K562 (cell line): ENCODE results near the gene RYR3. TPM values are rescaled to one million over a fixed set of nuclear protein-coding genes. Genes with fewer than 3 reads are reported as not detected.

Experiments
- ATAC-seq: fragments of 200-7000 bp; cut with Tn5 transposase; 3 replicates; pipeline ENCODE4 v1.9.1; 2020; ENCODE audit warnings: moderate library complexity
- BruUV-seq: library from RNA; stranded (reverse); fragments of 400-500 nt; replicated peaks from 2 replicates; lab custom pipeline; 2021; lab: Mats Ljungman, UMichigan
- CTCF ChIA-PET: fragments of 300-600 bp; formaldehyde crosslinking; extraction: SDS; loops from one replicate; lab custom pipeline; 2021; ENCODE audit warnings: low intra/inter-chr PET ratio; lab: Yijun Ruan, JAX
- POLR2A ChIA-PET: fragments of 300-600, 350-650 bp; sonication (Branson Sonifier 250); formaldehyde crosslinking; extraction: SDS; loops from one replicate; lab custom pipeline; 2021; ENCODE audit warnings: antibody characterized with exemption, inconsistent platforms; lab: Yijun Ruan, JAX
- DNase-seq, 4 experiments: peaks; one replicate each; pipeline versions ENCODE4 v3.0.0 to v3.0.0-alpha.2; 2011 to 2018; ENCODE audit warnings: low spot score in 3 of 4, mixed read lengths in 3 of 4; ENCODE audit errors: extremely low read depth in 1 of 4
- FAIRE-seq: peaks from 2 replicates; lab custom pipeline; 2011; peaks lifted over from hg19 to GRCh38; lab: Jason Lieb, UNC
- H2AFZ ChIP-seq: 2 replicates; pipeline ENCODE4 v1.6.0; 2011; ENCODE audit warnings: low read depth, low read length, control low read depth, inconsistent platforms
- H3K27ac ChIP-seq: fragments of 200-600 bp; 3 replicates; pipeline ENCODE4 v1.8.0; 2011; ENCODE audit warnings: low read depth, mild to moderate bottlenecking, control low read depth, inconsistent platforms, low read length, moderate library complexity, mixed read lengths; ENCODE audit errors: extremely low read depth
- H3K27me3 ChIP-seq, 2 experiments: fragments of 300-600 bp in 1 of 2; 2 replicates in 1 of 2; 3 replicates in 1 of 2; pipeline versions ENCODE4 v1.6.0 to v1.8.0; 2011; ENCODE audit warnings: inconsistent platforms in 2 of 2, low read length in 2 of 2, mild to moderate bottlenecking in 1 of 2, mixed read lengths in 1 of 2, moderate library complexity in 1 of 2; ENCODE audit not compliant: control insufficient read depth in 2 of 2, insufficient read depth in 2 of 2
- H3K36me3 ChIP-seq: fragments of 300-600 bp; 3 replicates; pipeline ENCODE4 v1.8.0; 2011; ENCODE audit warnings: mild to moderate bottlenecking, low read length, inconsistent platforms; ENCODE audit not compliant: control insufficient read depth, insufficient read depth
- H3K4me1 ChIP-seq, 2 experiments: fragments of 200-600 bp in 1 of 2; replicated peaks in 1 of 2; 2 replicates in 1 of 2; 3 replicates in 1 of 2; pipeline versions ENCODE4 v1.5.1 to v1.8.0; 2011; ENCODE audit warnings: inconsistent platforms in 2 of 2, low read length in 2 of 2, mild to moderate bottlenecking in 1 of 2, mixed read lengths in 1 of 2, moderate library complexity in 1 of 2; ENCODE audit not compliant: control insufficient read depth in 2 of 2, insufficient read depth in 2 of 2
- H3K4me2 ChIP-seq: 2 replicates; pipeline ENCODE4 v1.6.1; 2011; ENCODE audit warnings: low read length, control low read depth, inconsistent platforms, mixed read lengths; ENCODE audit not compliant: insufficient read depth
- H3K4me3 ChIP-seq: fragments of 200-600 bp; sonication (generic), shearing (Covaris generic); 2 replicates; pipeline ENCODE4 v1.5.1; 2016; ENCODE audit warnings: control low read depth, inconsistent platforms
- H3K79me2 ChIP-seq: fragments of 200-600 bp; 3 replicates; pipeline ENCODE4 v1.8.0; 2011; ENCODE audit warnings: low read length, inconsistent platforms; ENCODE audit not compliant: control insufficient read depth, insufficient read depth
- H3K9ac ChIP-seq, 2 experiments: 2 replicates each; pipeline versions ENCODE4 v1.6.0 to v1.6.1; 2011; ENCODE audit warnings: low read depth in 2 of 2, low read length in 2 of 2, control low read depth in 1 of 2, inconsistent platforms in 1 of 2, mild to moderate bottlenecking in 1 of 2, mixed read lengths in 1 of 2; ENCODE audit not compliant: insufficient read depth in 1 of 2
- H3K9me1 ChIP-seq: one replicate; pipeline ENCODE4 v1.6.0; 2011; ENCODE audit warnings: inconsistent platforms, mild to moderate bottlenecking, low read length, moderate library complexity; ENCODE audit not compliant: control insufficient read depth, insufficient read depth
- H3K9me3 ChIP-seq: replicated peaks from 2 replicates; pipeline ENCODE4 v1.5.1; 2011; ENCODE audit warnings: low read depth, low read length, inconsistent platforms; ENCODE audit not compliant: control insufficient read depth, insufficient read depth
- H4K20me1 ChIP-seq: replicated peaks from 2 replicates; pipeline ENCODE4 v1.6.1; 2011; ENCODE audit warnings: low read length, inconsistent platforms, mixed read lengths; ENCODE audit not compliant: control insufficient read depth, insufficient read depth
- ADNP ChIP-seq: fragments of 200-800 bp; sonication (Bioruptor generic); IDR thresholded peaks from 2 replicates; pipeline ENCODE4 v1.6.1; 2016; ENCODE audit warnings: missing genetic modification characterization, missing compliant biosample characterization
- ELF1 ChIP-seq: fragments of 200-800 bp; sonication (Bioruptor generic); IDR thresholded peaks from 2 replicates; pipeline ENCODE4 v1.6.1; 2016; ENCODE audit warnings: missing genetic modification characterization, missing compliant biosample characterization
- ERF ChIP-seq: fragments of 450-650 bp; formaldehyde crosslinking; IDR thresholded peaks from 2 replicates; pipeline ENCODE4 v1.4.0; 2020; ENCODE audit warnings: mild to moderate bottlenecking, mixed read lengths
- ESRRB ChIP-seq: fragments of 250-450 bp; sonication (Bioruptor Pico); IDR thresholded peaks from 2 replicates; pipeline ENCODE4 v1.5.0; 2020; ENCODE audit warnings: mild to moderate bottlenecking, moderate library complexity, borderline replicate concordance
- KLF1 ChIP-seq: fragments of 450-650 bp; IDR thresholded peaks from 2 replicates; pipeline ENCODE4 v1.6.1; 2016; ENCODE audit warnings: missing genetic modification characterization, missing compliant biosample characterization
- MEF2A ChIP-seq: IDR thresholded peaks from 2 replicates; pipeline ENCODE4 v1.6.1; 2011; ENCODE audit warnings: low read depth, mild to moderate bottlenecking, low read length, moderate library complexity; ENCODE audit not compliant: control insufficient read depth
- MLX ChIP-seq, 2 experiments: fragments of 450-650 bp in 1 of 2; sonication (generic) in 1 of 2; formaldehyde crosslinking; conservative IDR thresholded peaks; 2 replicates each; pipeline versions ENCODE4 v1.4.0 to v1.8.1; 2020 to 2022; ENCODE audit warnings: mild to moderate bottlenecking in 1 of 2, missing genetic modification reagents in 1 of 2
- NR2C2 ChIP-seq, 2 experiments: fragments of 200-800 bp in 1 of 2; sonication (Bioruptor generic) in 1 of 2; sonication (generic) in 1 of 2; formaldehyde crosslinking in 1 of 2; IDR thresholded peaks; 2 replicates each; pipeline versions ENCODE4 v1.6.1 to v1.8.0; 2016 to 2022; ENCODE audit warnings: mild to moderate bottlenecking in 1 of 2, missing compliant biosample characterization in 1 of 2, missing genetic modification characterization in 1 of 2, missing genetic modification reagents in 1 of 2
- POLR2B ChIP-seq: fragments of 450-650 bp; IDR thresholded peaks from 2 replicates; pipeline ENCODE4 v1.6.1; 2018; ENCODE audit warnings: low read depth; ENCODE audit not compliant: partially characterized antibody
- POU5F1 ChIP-seq: fragments of 150-350 bp; IDR thresholded peaks from 2 replicates; pipeline ENCODE4 v1.6.1; 2014; ENCODE audit warnings: borderline replicate concordance, low read length, low read depth, mild to moderate bottlenecking; ENCODE audit not compliant: partially characterized antibody
- RCOR1 ChIP-seq, 2 experiments: IDR thresholded peaks; 2 replicates each; pipeline ENCODE4 v1.6.1; 2012; ENCODE audit warnings: low read depth in 2 of 2, low read length in 2 of 2, borderline replicate concordance in 1 of 2, improper control_type of control experiment in 1 of 2
- SRSF3 ChIP-seq: fragments of 200-400 bp; formaldehyde crosslinking; IDR thresholded peaks from 2 replicates; pipeline ENCODE4 v1.6.1; 2016; ENCODE audit warnings: mild to moderate bottlenecking, low read length, moderate library complexity; ENCODE audit not compliant: insufficient read depth
- TCF15 ChIP-seq: fragments of 250-450 bp; sonication (Bioruptor Pico); IDR thresholded peaks from 2 replicates; pipeline ENCODE4 v1.8.0; 2022; ENCODE audit warnings: moderate library complexity, mild to moderate bottlenecking, inconsistent platforms
- XRCC5 ChIP-seq: fragments of 200-400 bp; formaldehyde crosslinking; IDR thresholded peaks from 2 replicates; pipeline ENCODE4 v1.6.1; 2017; ENCODE audit warnings: low read depth, mild to moderate bottlenecking, low read length
- WGBS: fragments of 100-300 bp; shearing (Covaris generic); methylation state at CpG from one replicate; pipeline ENCODE4 v1.1.6; 2016; ENCODE audit warnings: low coverage, mixed read lengths; ENCODE audit not compliant: insufficient coverage; ENCODE audit errors: missing lambda C conversion rate; 5-methylcytosine and 5-hydroxymethylcytosine counted together
- in situ Hi-C: fragments of 300-500 bp; cut with MboI; formaldehyde crosslinking; loops from 4 replicates; pipeline ENCODE4 v1.15.0; 2018; ENCODE audit warnings: inconsistent platforms, mixed read lengths
- intact Hi-C: fragments of 100-400 bp; cut with micrococcal nuclease; formaldehyde crosslinking; loops from 2 replicates; pipeline ENCODE4 v1.14.2; 2022
- polyA plus RNA-seq, 8 experiments: library from polyadenylated mRNA; depleted of rRNA in 4 of 8; stranded (reverse) in 5 of 8; unstranded in 3 of 8; fragments of >200 nt; fragmentation: Nextera tagmentation in 2 of 8; fragmentation: Illumina TruSeq in 1 of 8; extraction: Ambion mirVana in 2 of 8; extraction: Trizol in 1 of 8; gene quantifications; 2 replicates each; pipeline versions ENCODE4 v1.2.1 to v1.2.3, GENCODE V29; 2011 to 2014; ENCODE audit warnings: inconsistent platforms in 1 of 8, missing spikeins in 1 of 8
- total RNA-seq, 7 experiments: library from RNA; depleted of rRNA in 6 of 7; stranded (reverse); fragments of >200 nt in 6 of 7; fragmentation: Illumina TruSeq in 2 of 7; extraction: Trizol in 2 of 7; gene quantifications; 2 replicates each; pipeline versions ENCODE4 v1.2.1 to v1.2.3, GENCODE V29; 2011 to 2021; ENCODE audit warnings: low replicate concordance in 1 of 7
- TF ChIP-seq, protein P1 (sequence below): IDR thresholded peaks from 3 replicates; pipeline ENCODE4 v1.6.1; 2011; ENCODE audit warnings: borderline replicate concordance, mild to moderate bottlenecking, moderate library complexity; ENCODE audit not compliant: insufficient read length; ENCODE audit errors: extremely low read depth

The RYR3 gene
- total and polyA plus RNA-seq, 9 of the 15 experiments (the other 6 are each of a cell fraction or from before 2014, with no cell fraction given), result 0.04 TPM; not detected in 8

- CTCF ChIA-PET, result no interaction called here
- Histone ChIP-seq H3K9ac (no peak overlapping the region), H3K27ac (no peak overlapping the region), H3K79me2 (no peaks in the 10 kb centered on the region), H3K4me2 (no peak overlapping the region), H3K4me3 (no peak overlapping the region), H3K27me3 (peaks cover 0 to 4% of the 10 kb centered on the region in 2 experiments; a peak in 3 of 5 replicates), H2AFZ (no peak overlapping the region), H3K36me3 (no peaks in the 10 kb centered on the region), H3K9me3 (no peaks in the 10 kb centered on the region), H4K20me1 (no peaks in the 10 kb centered on the region), H3K4me1 (no peaks in the 10 kb centered on the region), H3K9me1 (no peaks in the 10 kb centered on the region)
- POLR2A ChIA-PET, result no interaction called here
- FAIRE-seq (no peak), DNase-seq (no peak), ATAC-seq (no peak)
- 3% methylated on average over 2 of the region's 2 CpGs for WGBS
- BruUV-seq, result no TSS peak
- TF ChIP-seq MLX (CRISPR knock-in tag; conservative IDR thresholded peaks at IDR 0.05), result no peak
- TF ChIP-seq ADNP (tag), result no peak
- no peak for TF ChIP-seq RCOR1 (IDR thresholded peaks at IDR 0.05; ENCODE audit: borderline replicate concordance in 1 of 2, low read depth in 2 of 2, low read length in 2 of 2)
- TF ChIP-seq, protein P1, sequence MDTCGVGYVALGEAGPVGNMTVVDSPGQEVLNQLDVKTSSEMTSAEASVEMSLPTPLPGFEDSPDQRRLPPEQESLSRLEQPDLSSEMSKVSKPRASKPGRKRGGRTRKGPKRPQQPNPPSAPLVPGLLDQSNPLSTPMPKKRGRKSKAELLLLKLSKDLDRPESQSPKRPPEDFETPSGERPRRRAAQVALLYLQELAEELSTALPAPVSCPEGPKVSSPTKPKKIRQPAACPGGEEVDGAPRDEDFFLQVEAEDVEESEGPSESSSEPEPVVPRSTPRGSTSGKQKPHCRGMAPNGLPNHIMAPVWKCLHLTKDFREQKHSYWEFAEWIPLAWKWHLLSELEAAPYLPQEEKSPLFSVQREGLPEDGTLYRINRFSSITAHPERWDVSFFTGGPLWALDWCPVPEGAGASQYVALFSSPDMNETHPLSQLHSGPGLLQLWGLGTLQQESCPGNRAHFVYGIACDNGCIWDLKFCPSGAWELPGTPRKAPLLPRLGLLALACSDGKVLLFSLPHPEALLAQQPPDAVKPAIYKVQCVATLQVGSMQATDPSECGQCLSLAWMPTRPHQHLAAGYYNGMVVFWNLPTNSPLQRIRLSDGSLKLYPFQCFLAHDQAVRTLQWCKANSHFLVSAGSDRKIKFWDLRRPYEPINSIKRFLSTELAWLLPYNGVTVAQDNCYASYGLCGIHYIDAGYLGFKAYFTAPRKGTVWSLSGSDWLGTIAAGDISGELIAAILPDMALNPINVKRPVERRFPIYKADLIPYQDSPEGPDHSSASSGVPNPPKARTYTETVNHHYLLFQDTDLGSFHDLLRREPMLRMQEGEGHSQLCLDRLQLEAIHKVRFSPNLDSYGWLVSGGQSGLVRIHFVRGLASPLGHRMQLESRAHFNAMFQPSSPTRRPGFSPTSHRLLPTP, result no peak
- no peak for TF ChIP-seq ESRRB (CRISPR knock-in tag)
- TF ChIP-seq NR2C2 (CRISPR knock-in tag; IDR thresholded peaks at IDR 0.05), result no peak
- no peak for TF ChIP-seq NR2C2 (tag; IDR thresholded peaks at IDR 0.05)
- TF ChIP-seq KLF1 (tag), result no peak
- no peak for TF ChIP-seq XRCC5
- TF ChIP-seq MEF2A, result no peak
- TF ChIP-seq SRSF3, result no peak
- no peak for TF ChIP-seq POLR2B
- TF ChIP-seq POU5F1, result no peak
- no peak for TF ChIP-seq TCF15
- TF ChIP-seq ELF1, result no peak
- TF ChIP-seq ERF (CRISPR knock-in tag), result no peak
- intact Hi-C loops (no loop called here), in situ Hi-C loops (no loop called here)
Observed at GRCh38 chr15:33722005-33722672, 411.4 kb downstream of the RYR3 start.
